Measurements from ENCODE around the gene SORCS1.
A peak's percentile ranks its signal among the peaks of the same experiment; 100 is the strongest.

SORCS1 gene

GRCh38 chr10:106716381-106716780 lies 448.1 kb downstream of the SORCS1 start:
- DNase-seq = no peak

- no peak for DNase-seq
These were observed 449.6 kb downstream of the SORCS1 start for GRCh38 chr10:106714734-106715555.

DNA sequence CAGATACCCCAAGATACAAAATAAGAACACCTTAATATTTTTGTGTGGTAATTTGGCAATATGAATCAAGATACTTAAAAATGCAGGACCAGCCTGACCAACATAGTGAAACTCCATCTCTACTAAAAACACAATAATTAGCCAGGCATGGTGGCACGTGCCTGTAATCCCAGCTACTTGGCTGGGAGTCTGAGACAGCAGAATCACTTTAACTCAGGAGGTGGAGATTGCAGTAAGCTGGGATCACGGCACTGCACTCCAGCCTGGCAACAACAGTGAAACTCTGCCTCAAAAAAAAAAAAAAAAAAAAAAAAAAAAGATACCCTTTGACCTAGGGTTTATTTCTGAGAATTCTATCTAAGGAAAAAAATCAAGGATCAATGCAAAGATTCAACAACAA lies 450.7 kb downstream of the SORCS1 start:
- no peak for DNase-seq

DNA sequence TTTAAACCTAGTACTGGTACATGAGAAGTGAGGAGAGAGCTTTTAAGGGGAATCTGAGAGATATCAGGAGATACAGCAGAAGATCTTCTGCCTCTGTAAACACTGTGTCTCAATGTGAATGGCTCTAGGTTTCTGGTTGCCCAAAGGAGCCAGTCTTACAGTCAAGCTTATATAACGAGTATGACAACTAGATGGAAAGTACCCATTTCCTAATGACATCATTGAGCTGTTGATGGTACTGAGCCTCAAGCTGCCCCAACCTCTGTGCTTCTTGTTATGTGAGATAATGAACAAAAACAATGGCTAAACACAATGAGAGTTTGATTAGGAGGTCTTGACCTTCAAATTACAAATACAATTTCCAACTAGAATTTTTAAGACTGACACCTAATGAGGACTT lies 451.5 kb downstream of the SORCS1 start:
- DNase-seq = no peak

GRCh38 chr10:106711313-106711906 lies 453.1 kb downstream of the SORCS1 start:
- no peak for DNase-seq

DNA sequence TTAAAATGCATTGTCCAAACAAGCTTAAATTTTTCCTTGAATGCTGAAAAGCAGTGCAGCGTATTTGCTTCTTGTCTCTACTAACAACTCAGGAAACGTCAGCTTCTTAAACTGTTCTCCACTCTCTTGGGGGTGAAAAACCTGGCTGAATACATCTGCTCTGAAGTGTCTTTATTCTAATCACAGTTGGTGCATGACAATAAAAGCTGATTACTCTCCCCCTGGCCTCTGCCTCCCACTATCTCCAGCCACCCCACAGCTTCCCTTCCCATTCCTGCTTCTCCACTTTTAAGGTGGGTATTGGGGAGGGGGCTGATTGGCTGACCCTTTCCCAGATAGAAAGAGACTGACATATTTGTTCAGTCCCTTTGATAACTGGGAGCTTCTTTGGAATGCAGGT lies 456.0 kb downstream of the SORCS1 start:
- DNase-seq = no peak

DNA sequence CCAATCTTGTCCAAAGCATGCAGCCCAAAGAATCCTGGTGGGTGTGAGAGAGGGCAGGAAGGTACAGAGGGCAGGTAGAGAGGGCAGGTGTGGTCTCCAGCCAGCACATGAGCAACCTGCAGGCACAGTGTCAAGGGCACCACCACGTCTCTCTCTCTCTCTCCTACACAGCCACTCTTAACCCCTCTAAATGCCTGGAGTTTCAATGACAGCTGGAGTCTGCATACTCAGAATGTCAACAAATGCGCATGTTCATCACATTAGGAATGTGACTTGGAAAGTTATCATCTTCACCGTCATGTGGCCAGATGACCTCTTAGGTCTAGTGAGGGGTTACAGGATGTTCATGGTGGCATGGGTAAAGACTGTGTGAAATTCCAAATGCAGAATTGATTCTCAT lies 456.8 kb downstream of the SORCS1 start:
- no peak for DNase-seq

- DNase-seq = no peak
These were observed 458.4 kb downstream of the SORCS1 start for GRCh38 chr10:106706127-106706526.

DNA sequence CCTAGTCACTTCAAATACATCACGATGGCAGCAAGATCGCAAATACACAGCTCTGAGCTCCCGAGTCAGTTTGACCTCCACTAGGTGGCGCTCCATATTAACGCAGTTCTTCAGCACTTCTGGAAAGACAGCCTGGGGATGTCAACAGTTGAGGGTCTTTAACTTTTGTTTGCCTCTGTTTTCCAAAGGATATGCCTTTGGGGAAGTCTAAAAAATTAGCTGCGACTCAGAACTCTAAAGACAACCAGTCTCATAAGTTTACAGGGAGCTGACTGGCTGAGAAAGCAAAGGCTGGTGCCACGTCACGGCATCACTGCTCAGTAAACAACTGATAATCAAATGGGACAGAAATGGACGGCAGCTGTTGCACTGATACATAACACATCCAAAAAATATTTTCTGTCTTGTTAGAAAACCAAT lies 458.8 kb downstream of the SORCS1 start:
- DNase-seq = peak; percentile 2

- no peak for DNase-seq
These were observed 468.3 kb downstream of the SORCS1 start for GRCh38 chr10:106696239-106696638.

DNA sequence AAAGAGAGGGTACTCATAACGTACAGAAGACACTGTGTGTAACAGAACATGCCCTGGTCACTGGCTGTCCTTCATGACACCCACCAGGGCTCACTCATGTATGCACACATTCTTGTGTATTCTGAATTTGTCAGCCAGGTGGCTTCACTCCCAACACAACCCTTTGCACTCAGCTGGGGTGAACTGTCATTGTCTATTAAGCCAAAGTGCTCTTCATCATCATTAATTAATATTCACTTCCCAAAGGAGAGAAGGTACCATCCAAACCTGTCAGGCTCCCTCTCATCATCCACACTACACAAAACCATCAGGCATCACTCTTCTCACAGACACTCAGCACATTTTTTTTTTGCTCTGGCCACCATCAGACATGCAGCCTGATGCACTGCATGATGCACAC lies 469.8 kb downstream of the SORCS1 start:
- DNase-seq = no peak

DNA sequence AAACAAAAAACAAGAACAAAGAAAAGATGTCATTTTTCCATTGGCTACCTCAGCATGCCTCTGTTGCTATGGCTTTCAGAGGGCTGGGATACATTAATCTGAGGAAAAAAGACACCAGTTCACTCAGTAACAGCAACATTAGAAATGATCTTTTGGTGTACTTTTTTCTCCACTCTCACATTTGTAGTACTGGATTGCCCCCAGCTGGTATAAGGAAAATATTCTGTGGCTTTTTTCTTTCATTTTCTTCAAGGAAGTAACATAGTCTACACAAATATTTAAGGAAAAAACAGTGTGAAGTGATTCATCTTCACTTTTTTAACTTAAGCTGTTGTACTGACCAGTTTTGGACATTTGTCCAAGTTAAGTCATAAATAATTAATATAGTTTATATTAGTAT lies 482.3 kb downstream of the SORCS1 start:
- no peak for DNase-seq

- no peak for DNase-seq
These were observed 484.4 kb downstream of the SORCS1 start for GRCh38 chr10:106680061-106680460.

GRCh38 chr10:106679314-106679713 lies 485.2 kb downstream of the SORCS1 start:
- no peak for DNase-seq

- DNase-seq = no peak
These were observed 491.9 kb downstream of the SORCS1 start for GRCh38 chr10:106672517-106673175.

DNA sequence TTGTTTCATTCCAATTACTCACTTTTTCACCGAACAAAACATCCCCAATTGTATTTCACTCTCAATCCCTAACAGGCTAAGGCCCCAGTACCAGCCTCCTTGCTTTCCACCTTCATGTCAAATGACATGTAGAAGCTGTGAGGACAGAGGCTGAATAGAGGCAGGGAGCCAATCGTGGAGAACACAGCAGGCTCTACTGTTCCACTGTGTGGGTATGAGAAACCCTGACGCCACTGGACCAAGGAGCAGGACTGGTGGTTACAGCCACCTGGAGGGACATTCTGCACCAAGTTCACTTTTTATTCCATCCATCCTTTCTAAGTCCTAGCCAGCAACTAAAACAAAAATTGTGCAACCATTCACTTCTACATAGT lies 502.8 kb downstream of the SORCS1 start:
- no peak for DNase-seq

GRCh38 chr10:106661133-106661766 lies 503.3 kb downstream of the SORCS1 start:
- no peak for DNase-seq

- DNase-seq = no peak
These were observed 504.0 kb downstream of the SORCS1 start for GRCh38 chr10:106660550-106660949.

GRCh38 chr10:106655636-106656035 lies 508.9 kb downstream of the SORCS1 start:
- DNase-seq = no peak

DNA sequence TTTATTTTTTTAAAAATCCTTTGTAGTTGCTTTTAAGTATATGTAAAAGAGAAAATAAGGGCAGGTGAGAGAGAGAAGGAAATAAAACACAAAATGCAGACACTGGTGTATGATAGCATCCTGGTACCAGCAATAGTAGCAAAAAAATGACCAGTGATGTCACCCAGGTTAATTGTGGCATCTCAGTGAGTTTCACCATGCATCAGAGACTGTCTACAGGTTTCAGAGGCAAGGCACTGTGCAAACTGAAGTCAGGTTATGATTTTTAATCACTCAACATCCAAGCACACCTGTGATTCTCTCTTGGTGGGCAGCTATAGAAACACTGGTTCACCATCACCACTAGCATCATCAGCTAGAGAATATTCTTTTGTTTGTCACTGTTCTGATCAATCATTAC lies 509.3 kb downstream of the SORCS1 start:
- no peak for DNase-seq

DNA sequence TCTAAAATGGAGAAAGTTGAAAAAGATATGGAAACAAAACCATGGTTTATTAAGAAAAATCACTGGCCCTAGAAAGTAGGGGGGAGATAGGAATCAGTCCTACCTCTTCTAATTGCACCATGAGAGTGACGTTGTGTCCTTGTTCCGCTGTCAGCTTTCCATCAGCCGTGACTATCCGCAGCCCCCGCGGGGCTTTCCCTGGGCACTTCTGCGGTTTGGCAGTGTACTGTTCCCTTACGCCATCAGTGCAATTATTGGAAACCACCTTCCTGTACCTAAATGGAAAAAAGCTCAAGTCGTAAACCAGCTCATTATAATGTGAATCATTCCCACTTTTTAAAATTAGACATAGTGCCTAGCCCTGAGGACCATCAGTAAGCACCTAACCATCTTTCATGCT lies 512.2 kb downstream of the SORCS1 start:
- DNase-seq = no peak

GRCh38 chr10:106648534-106649481 lies 515.7 kb downstream of the SORCS1 start:
- no peak for DNase-seq

DNA sequence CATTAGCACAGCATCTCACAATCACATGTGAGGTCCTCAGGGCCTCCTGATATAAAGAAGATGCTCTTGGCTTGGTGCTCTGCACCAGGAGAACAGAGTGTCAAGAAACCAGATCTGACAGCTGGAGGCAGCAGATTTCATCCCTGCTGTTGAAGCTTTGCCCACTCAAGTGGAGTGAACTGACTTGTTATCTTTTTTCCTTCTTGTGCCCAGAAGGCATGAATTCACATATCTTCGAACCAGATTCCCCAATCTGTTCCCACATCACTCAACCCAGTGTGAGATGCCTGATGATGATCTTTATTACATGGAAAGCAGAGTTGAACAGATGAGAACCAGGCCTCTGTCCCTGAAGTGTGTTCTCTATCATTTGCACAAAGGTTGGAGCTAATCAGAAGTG lies 521.0 kb downstream of the SORCS1 start:
- DNase-seq = no peak
